MM.1S (cell line): ENCODE measurements around the gene METTL24.

Experiments
- DNase-seq: peaks from one replicate; pipeline ENCODE4 v3.0.0-alpha.2; 2015
- H2AFZ ChIP-seq: fragments of 300-600 bp; sonication (generic); 2 replicates; pipeline ENCODE4 v1.6.0; 2016; ENCODE audit warnings: antibody characterized with exemption, low read length
- H3F3A ChIP-seq: fragments of 300-600 bp; sonication (generic); 2 replicates; pipeline ENCODE4 v1.6.1; 2016; ENCODE audit warnings: mild to moderate bottlenecking, antibody characterized with exemption, low read length, moderate library complexity, mixed read lengths; ENCODE audit not compliant: insufficient read depth
- H3K27ac ChIP-seq: fragments of 300-600 bp; sonication (generic); 2 replicates; pipeline ENCODE4 v1.5.1; 2016; ENCODE audit warnings: mild to moderate bottlenecking, low read length
- H3K27me3 ChIP-seq: fragments of 300-600 bp; sonication (generic); replicated peaks from 2 replicates; pipeline ENCODE4 v1.6.0; 2016; ENCODE audit warnings: low read length; ENCODE audit not compliant: insufficient read depth
- H3K36me3 ChIP-seq: fragments of 300-600 bp; sonication (generic); replicated peaks from 2 replicates; pipeline ENCODE4 v1.6.1; 2016; ENCODE audit warnings: mild to moderate bottlenecking, low read length, mixed read lengths; ENCODE audit not compliant: insufficient read depth
- H3K4me1 ChIP-seq: fragments of 300-600 bp; sonication (generic); 2 replicates; pipeline ENCODE4 v1.6.1; 2016; ENCODE audit warnings: low read length, mixed read lengths
- H3K4me2 ChIP-seq: fragments of 300-600 bp; sonication (generic); 2 replicates; pipeline ENCODE4 v1.6.0; 2016; ENCODE audit warnings: low read depth, low read length
- H3K4me3 ChIP-seq: fragments of 300-600 bp; sonication (generic); 2 replicates; pipeline ENCODE4 v1.5.1; 2016; ENCODE audit warnings: low read length, mixed read lengths
- H3K79me2 ChIP-seq: fragments of 300-600 bp; sonication (generic); 2 replicates; pipeline ENCODE4 v1.6.1; 2016; ENCODE audit warnings: mixed run types, low read length, mixed read lengths
- H3K9ac ChIP-seq: fragments of 300-600 bp; sonication (generic); 2 replicates; pipeline ENCODE4 v1.6.1; 2016; ENCODE audit warnings: low read length, mixed read lengths
- H3K9me2 ChIP-seq: fragments of 300-600 bp; sonication (generic); replicated peaks from 2 replicates; pipeline ENCODE4 v1.6.1; 2016; ENCODE audit warnings: mild to moderate bottlenecking, low read length, mixed read lengths; ENCODE audit not compliant: insufficient read depth
- H3K9me3 ChIP-seq: fragments of 300-600 bp; sonication (generic); replicated peaks from 2 replicates; pipeline ENCODE4 v1.6.1; 2016; ENCODE audit warnings: mild to moderate bottlenecking, low read length, mixed read lengths; ENCODE audit not compliant: insufficient read depth
- H4K20me1 ChIP-seq: fragments of 300-600 bp; sonication (generic); 2 replicates; pipeline ENCODE4 v1.6.1; 2016; ENCODE audit warnings: mild to moderate bottlenecking, low read length, moderate library complexity, mixed read lengths; ENCODE audit not compliant: insufficient read depth
- CTCF ChIP-seq: fragments of 300-600 bp; sonication (generic); IDR thresholded peaks from 2 replicates; pipeline ENCODE4 v1.5.1; 2016; ENCODE audit warnings: antibody characterized with exemption, low read length, mixed read lengths
- EZH2 ChIP-seq: fragments of 300-600 bp; sonication (generic); optimal IDR thresholded peaks from 2 replicates; pipeline ENCODE3; 2017; ENCODE audit warnings: low read depth, mild to moderate bottlenecking, antibody characterized with exemption, low read length, mixed read lengths
- EZH2phosphoT487 ChIP-seq: fragments of 300-600 bp; sonication (generic); IDR thresholded peaks from 2 replicates; pipeline ENCODE4 v1.6.1; 2018; ENCODE audit warnings: antibody characterized with exemption, low read length

Gene METTL24

DNA sequence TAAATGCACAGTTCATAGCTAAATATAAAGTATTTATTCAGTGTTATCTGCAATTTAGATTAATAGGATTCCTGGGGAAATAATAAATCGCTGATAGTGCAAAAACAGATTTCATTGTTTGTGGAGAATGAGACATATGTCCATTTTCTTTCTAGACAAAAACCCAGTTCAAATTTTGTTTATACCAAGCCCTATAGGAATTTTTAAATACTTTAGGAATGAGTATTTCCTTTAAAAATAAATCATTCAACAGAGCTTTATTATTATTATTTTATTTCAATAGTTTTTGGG lies 86.5 kb downstream of the METTL24 start:
- Histone ChIP-seq H3K4me3 (no peak overlapping the region), H3K4me1 (no peaks in the 10 kb centered on the region), H3K9me3 (no peaks in the 10 kb centered on the region), H3K9me2 (no peaks in the 10 kb centered on the region), H3F3A (no peaks in the 10 kb centered on the region), H3K79me2 (no peaks in the 10 kb centered on the region), H3K27me3 (no peaks in the 10 kb centered on the region), H2AFZ (no peak overlapping the region), H3K9ac (no peak overlapping the region), H3K27ac (no peak overlapping the region), H4K20me1 (no peaks in the 10 kb centered on the region), H3K4me2 (no peak overlapping the region), H3K36me3 (no peaks in the 10 kb centered on the region)
- no peak for DNase-seq
- no peak for TF ChIP-seq EZH2
- TF ChIP-seq CTCF: no peak
- TF ChIP-seq EZH2phosphoT487: no peak

DNA sequence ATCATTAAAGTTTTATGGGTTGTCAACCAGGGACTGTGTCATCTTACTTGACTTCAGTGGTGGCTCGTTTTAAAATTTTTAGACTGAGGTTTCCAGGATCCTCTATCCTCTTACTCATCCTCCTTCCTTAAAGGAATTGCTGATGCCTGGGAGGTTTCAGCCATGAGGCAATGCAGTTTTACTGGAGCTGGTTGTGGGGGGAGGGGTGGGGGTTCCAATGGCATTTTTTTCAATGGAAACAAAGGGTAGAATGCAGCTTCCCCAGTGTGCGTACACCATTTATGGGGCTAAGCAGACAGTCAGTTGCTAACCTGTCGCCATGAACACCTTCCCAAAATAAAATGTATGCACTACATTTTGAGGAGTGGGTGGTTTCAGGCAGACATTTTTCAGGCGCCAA lies 88.0 kb downstream of the METTL24 start:
- DNase-seq: no peak
- Histone ChIP-seq H2AFZ (no peak overlapping the region), H3K36me3 (no peaks in the 10 kb centered on the region), H3K9me3 (no peaks in the 10 kb centered on the region), H3K4me3 (no peak overlapping the region), H3K4me1 (no peaks in the 10 kb centered on the region), H3F3A (no peaks in the 10 kb centered on the region), H3K27me3 (no peaks in the 10 kb centered on the region), H3K9ac (no peak overlapping the region), H4K20me1 (no peaks in the 10 kb centered on the region), H3K4me2 (no peak overlapping the region), H3K79me2 (no peaks in the 10 kb centered on the region), H3K27ac (no peak overlapping the region), H3K9me2 (no peaks in the 10 kb centered on the region)
- TF ChIP-seq EZH2 (no peak), CTCF (no peak), EZH2phosphoT487 (no peak)

GRCh38 chr6:110269623-110270022 lies 88.5 kb downstream of the METTL24 start:
- Histone ChIP-seq H3K4me2 (no peak overlapping the region), H3K27me3 (no peaks in the 10 kb centered on the region), H3K36me3 (no peaks in the 10 kb centered on the region), H3K4me1 (no peaks in the 10 kb centered on the region), H3K4me3 (no peak overlapping the region), H3K9ac (no peak overlapping the region), H3F3A (no peaks in the 10 kb centered on the region), H4K20me1 (no peaks in the 10 kb centered on the region), H3K27ac (no peak overlapping the region), H3K9me2 (no peaks in the 10 kb centered on the region), H2AFZ (no peak overlapping the region), H3K79me2 (no peaks in the 10 kb centered on the region), H3K9me3 (no peaks in the 10 kb centered on the region)
- no peak for TF ChIP-seq EZH2
- no peak for TF ChIP-seq EZH2phosphoT487
- no peak for TF ChIP-seq CTCF
- no peak for DNase-seq

DNA sequence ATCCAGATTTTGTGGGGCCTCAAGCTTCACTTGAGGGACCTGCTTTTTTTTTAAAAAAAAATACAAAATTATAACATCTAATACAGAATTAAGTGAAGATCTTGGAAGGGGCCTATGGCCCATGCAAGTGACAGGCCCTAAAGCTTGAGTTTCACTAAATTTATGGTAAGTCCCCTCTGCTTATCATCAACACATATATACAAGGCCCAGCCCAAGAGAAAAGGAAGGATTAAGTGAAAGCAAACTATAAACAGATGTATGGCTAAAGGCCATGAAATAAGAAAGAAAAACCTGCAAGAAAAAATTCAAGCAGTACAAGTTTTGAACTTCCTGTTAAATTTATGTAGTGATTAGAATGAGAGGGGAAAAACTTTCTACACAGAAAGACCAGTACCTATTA lies 91.2 kb downstream of the METTL24 start:
- H3K79me2 ChIP-seq: no peaks in the 10 kb centered on the region
- H2AFZ ChIP-seq: no peak overlapping the region
- no peaks in the 10 kb centered on the region for H3K9me3 ChIP-seq
- TF ChIP-seq EZH2 (no peak), EZH2phosphoT487 (no peak)
- H3K27me3 ChIP-seq: no peaks in the 10 kb centered on the region
- no peaks in the 10 kb centered on the region for H3K9me2 ChIP-seq
- H3K9ac ChIP-seq: no peak overlapping the region
- H3K4me2 ChIP-seq: no peak overlapping the region
- no peak overlapping the region for H3K4me3 ChIP-seq
- DNase-seq: no peak
- no peaks in the 10 kb centered on the region for H3F3A ChIP-seq
- H4K20me1 ChIP-seq: no peaks in the 10 kb centered on the region
- H3K4me1 ChIP-seq: no peaks in the 10 kb centered on the region
- H3K27ac ChIP-seq: no peak overlapping the region
- no peaks in the 10 kb centered on the region for H3K36me3 ChIP-seq
